Colonic mucosa (tissue), 4 donors: ENCODE data around the gene P4HA3. TPM values are rescaled to one million over a fixed set of nuclear protein-coding genes. Genes with fewer than 3 reads are reported as not detected.

Source experiments
- DNase-seq: peaks from one replicate; pipeline ENCODE4 v3.0.0-alpha.2; 2020
- H3K27ac ChIP-seq: fragments of 200-600 bp; one replicate; pipeline ENCODE4 v1.8.0; 2021
- H3K27me3 ChIP-seq: fragments of 200-600 bp; one replicate; pipeline ENCODE4 v1.8.0; 2021
- H3K36me3 ChIP-seq: fragments of 200-600 bp; one replicate; pipeline ENCODE4 v1.8.0; 2021
- H3K4me1 ChIP-seq: fragments of 200-600 bp; one replicate; pipeline ENCODE4 v1.8.0; 2021; ENCODE audit warnings: mild to moderate bottlenecking
- H3K4me3 ChIP-seq: fragments of 200-600 bp; one replicate; pipeline ENCODE4 v1.8.0; 2021
- H3K9ac ChIP-seq, 2 donors: one replicate each; pipeline ENCODE4 v1.7.0; 2013; ENCODE audit warnings: control low read depth in 2 of 2, low read depth in 2 of 2, low read length in 2 of 2
- H3K9me3 ChIP-seq: fragments of 200-600 bp; one replicate; pipeline ENCODE4 v1.8.0; 2021
- CTCF ChIP-seq: fragments of 200-600 bp; IDR thresholded peaks from one replicate; pipeline ENCODE4 v1.8.0; 2022; ENCODE audit warnings: antibody characterized with exemption, mild to moderate bottlenecking
- intact Hi-C: fragments of 100-400 bp; cut with DNase I; formaldehyde crosslinking; loops from one replicate; pipeline ENCODE4 v1.14.1; 2022
- total RNA-seq, 2 donors: library from RNA; stranded (reverse); fragmentation: NEBNext Ultra II Directional in 1 of 2; extraction: Animal tissue kit (Norgen Biotek cat#: 25700) in 1 of 2; gene quantifications; one replicate each; pipeline ENCODE4 v1.2.1, GENCODE V29; 2021
- donor health status: healthy.
- donor health status: DM: no; HTN: no; CAD: no.
- donor health status: DM: no; HTN: no; CAD: no.

P4HA3 gene
- total RNA-seq, 2 donors from 2014 or later = 0.12 to 0.85 TPM

- no peak for DNase-seq
- Histone ChIP-seq H3K9ac (no peak overlapping the region), H3K27ac (no peak overlapping the region)
Observed at GRCh38 chr11:74276581-74276980, 34.9 kb downstream of the P4HA3 start.

DNA sequence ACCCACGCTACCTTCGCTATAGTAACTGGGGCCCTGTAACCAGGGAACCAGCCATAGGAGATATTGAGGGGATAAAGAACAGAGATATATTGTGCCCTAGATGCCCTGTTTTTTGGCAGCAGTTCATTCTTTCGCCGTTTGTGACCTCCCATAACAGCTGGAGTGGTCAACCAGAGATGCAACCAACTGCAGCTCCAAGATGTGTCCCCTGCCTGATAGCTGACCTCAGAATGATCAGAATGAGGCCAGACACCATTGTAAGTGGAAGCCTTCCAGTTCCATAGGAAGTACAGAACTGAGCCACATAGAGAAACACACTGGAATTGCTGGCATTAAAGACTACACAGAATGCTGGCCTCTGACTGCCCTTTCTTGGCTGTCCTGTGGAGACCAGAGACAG, 39.2 kb downstream of the P4HA3 start:
- Histone ChIP-seq H3K27ac (no peak overlapping the region), H3K27me3 (no peaks in the 10 kb centered on the region), H3K4me3 (no peak overlapping the region), H3K9me3 (no peaks in the 10 kb centered on the region), H3K36me3 (no peaks in the 10 kb centered on the region), H3K9ac (no peak overlapping the region), H3K4me1 (no peaks in the 10 kb centered on the region)
- intact Hi-C loops = no loop called here
- TF ChIP-seq CTCF = no peak
- DNase-seq = no peak

More at GRCh38 chr11:74276581-74276980, 34.9 kb downstream of the P4HA3 start:
- no peak for TF ChIP-seq CTCF
- intact Hi-C loops = no loop called here
- Histone ChIP-seq H3K9me3 (no peaks in the 10 kb centered on the region), H3K27me3 (no peaks in the 10 kb centered on the region), H3K36me3 (no peaks in the 10 kb centered on the region), H3K4me3 (no peak overlapping the region), H3K4me1 (no peaks in the 10 kb centered on the region)

GRCh38 chr11:74269161-74269811, 42.2 kb downstream of the P4HA3 start:
- H3K9ac ChIP-seq = no peak overlapping the region
- H3K36me3 ChIP-seq = no peaks in the 10 kb centered on the region
- no peak for TF ChIP-seq CTCF
- no peaks in the 10 kb centered on the region for H3K27me3 ChIP-seq
- H3K4me3 ChIP-seq = no peak overlapping the region
- no peaks in the 10 kb centered on the region for H3K9me3 ChIP-seq
- DNase-seq = no peak
- no peak overlapping the region for H3K27ac ChIP-seq
- no peaks in the 10 kb centered on the region for H3K4me1 ChIP-seq
- intact Hi-C loops = no loop called here

DNA sequence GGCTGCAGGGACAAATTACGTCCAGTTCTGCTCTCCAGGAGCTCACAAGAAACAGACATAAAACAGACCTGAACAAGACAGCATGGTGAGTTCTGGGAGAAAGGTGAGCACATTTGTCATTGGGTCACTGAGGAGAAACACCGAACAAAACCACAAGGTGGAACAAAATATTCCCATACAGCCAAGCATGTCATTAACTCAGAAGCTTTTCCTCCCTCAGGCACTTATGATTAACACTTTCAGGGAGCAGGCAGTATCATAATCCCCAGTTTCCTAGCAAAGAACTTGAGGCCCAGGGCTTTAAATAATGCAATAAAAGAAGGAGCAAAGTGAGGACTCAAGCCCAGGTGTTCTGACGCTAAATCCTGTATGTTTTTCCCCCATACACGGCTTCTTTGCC, 43.0 kb downstream of the P4HA3 start:
- Histone ChIP-seq H3K27me3 (no peaks in the 10 kb centered on the region), H3K4me3 (no peak overlapping the region), H3K36me3 (no peaks in the 10 kb centered on the region), H3K27ac (no peak overlapping the region), H3K4me1 (no peaks in the 10 kb centered on the region), H3K9ac (no peak overlapping the region), H3K9me3 (no peaks in the 10 kb centered on the region)
- TF ChIP-seq CTCF = no peak
- no peak for DNase-seq
- intact Hi-C loops = no loop called here

DNA sequence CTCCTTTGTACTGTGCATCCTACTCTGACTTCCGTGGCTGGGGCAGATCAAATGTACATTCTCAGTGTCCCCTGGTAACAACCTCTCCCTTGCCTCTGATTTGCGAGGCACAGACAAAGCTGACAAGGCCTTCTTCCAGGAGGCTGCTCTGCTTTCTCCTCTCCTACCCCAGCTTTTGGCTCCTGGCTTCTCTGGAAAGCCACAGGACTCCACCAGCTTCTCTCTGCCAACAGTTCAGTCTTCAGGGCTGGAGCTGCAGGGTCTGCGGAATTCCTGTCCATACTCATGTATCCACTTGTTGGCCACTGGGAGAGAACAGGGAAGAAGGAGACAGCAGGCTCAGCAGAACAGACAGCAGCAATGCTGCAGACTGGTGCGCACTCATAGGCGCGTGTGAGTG, 44.4 kb downstream of the P4HA3 start:
- Histone ChIP-seq H3K9ac (no peak overlapping the region), H3K9me3 (no peaks in the 10 kb centered on the region), H3K4me1 (no peaks in the 10 kb centered on the region), H3K4me3 (no peak overlapping the region), H3K36me3 (no peaks in the 10 kb centered on the region), H3K27me3 (no peaks in the 10 kb centered on the region), H3K27ac (no peak overlapping the region)
- no peak for TF ChIP-seq CTCF
- DNase-seq = no peak
- intact Hi-C loops = no loop called here
